ENCODE measurements around the gene VAPA.

DNA sequence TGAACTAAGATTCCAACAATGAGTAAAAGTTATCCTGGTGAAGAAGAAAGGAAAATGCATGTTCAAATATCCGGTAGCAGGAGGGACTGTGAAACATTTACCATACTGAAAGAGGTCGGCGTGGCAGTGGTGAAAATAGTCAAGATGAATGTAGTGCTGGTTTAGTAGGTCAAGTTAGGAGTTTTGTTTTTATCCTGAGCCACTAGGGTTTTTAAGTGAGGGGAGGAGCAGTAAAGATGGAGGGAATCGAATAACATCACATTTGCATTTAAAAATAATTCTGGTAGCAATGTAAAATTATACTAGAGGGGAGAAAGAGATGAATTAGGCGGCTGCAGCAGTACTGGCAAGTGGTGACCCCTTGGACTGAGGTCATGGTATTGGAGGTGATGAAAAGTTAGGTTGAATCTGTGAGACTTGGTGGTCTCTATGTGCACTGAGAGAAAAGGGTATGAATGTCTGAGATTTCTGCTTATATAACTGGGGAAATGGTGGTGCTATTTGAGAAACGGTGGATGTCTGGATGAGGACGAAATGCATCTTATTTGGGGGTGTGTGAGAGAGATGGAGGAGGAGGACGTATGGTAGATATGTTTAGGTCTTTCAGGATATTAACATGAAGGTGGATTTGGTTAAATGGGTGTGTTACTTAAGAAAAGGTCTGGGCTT is 5.9 kb downstream of the VAPA start:
- TF ChIP-seq POLR2A (IDR thresholded peaks at IDR 0.05) (no peak), POLR2AphosphoS5 (IDR thresholded peaks at IDR 0.05) (no peak)
- TF ChIP-seq, protein P1, sequence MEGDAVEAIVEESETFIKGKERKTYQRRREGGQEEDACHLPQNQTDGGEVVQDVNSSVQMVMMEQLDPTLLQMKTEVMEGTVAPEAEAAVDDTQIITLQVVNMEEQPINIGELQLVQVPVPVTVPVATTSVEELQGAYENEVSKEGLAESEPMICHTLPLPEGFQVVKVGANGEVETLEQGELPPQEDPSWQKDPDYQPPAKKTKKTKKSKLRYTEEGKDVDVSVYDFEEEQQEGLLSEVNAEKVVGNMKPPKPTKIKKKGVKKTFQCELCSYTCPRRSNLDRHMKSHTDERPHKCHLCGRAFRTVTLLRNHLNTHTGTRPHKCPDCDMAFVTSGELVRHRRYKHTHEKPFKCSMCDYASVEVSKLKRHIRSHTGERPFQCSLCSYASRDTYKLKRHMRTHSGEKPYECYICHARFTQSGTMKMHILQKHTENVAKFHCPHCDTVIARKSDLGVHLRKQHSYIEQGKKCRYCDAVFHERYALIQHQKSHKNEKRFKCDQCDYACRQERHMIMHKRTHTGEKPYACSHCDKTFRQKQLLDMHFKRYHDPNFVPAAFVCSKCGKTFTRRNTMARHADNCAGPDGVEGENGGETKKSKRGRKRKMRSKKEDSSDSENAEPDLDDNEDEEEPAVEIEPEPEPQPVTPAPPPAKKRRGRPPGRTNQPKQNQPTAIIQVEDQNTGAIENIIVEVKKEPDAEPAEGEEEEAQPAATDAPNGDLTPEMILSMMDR (IDR thresholded peaks at IDR 0.05) = no peak

Data from gastroesophageal sphincter (tissue), 3 donors.